Measurements from ENCODE around the gene DCLK1. TPM values are rescaled to one million over a fixed set of nuclear protein-coding genes. Genes with fewer than 3 reads are reported as not detected.
A peak's percentile ranks its signal among the peaks of the same experiment; 100 is the strongest.

DCLK1 gene
- total RNA-seq, 1 donor from 2014 or later: 22.6 TPM

GRCh38 chr13:35824825-35825224 is 306.4 kb downstream of the DCLK1 start:
- no peaks in the 10 kb centered on the region for H3K27me3 ChIP-seq
- intact Hi-C loops (cut with DNase I): no loop called here
- no peaks in the 10 kb centered on the region for H3K9me3 ChIP-seq
- TF ChIP-seq CTCF (IDR thresholded peaks at IDR 0.05): no peak
- no peak for DNase-seq (ENCODE audit: low spot score in 2 of 2)
- H3K4me1 ChIP-seq: no peaks in the 10 kb centered on the region
- H3K4me3 ChIP-seq: no peak overlapping the region
- H3K36me3 ChIP-seq: no peaks in the 10 kb centered on the region
- no peak overlapping the region for H3K27ac ChIP-seq

- Histone ChIP-seq H3K27ac (no peak overlapping the region), H3K36me3 (no peaks in the 10 kb centered on the region), H3K4me1 (no peaks in the 10 kb centered on the region), H3K9me3 (no peaks in the 10 kb centered on the region), H3K27me3 (no peaks in the 10 kb centered on the region), H3K4me3 (no peak overlapping the region)
- no peak for TF ChIP-seq CTCF (IDR thresholded peaks at IDR 0.05)
- intact Hi-C loops (cut with DNase I): no loop called here
- DNase-seq (ENCODE audit: low spot score in 2 of 2): no peak
These were observed 306.8 kb downstream of the DCLK1 start for GRCh38 chr13:35824395-35824794.

GRCh38 chr13:35822666-35823065 is 308.5 kb downstream of the DCLK1 start:
- intact Hi-C loops (cut with DNase I): no loop called here
- no peaks in the 10 kb centered on the region for H3K27me3 ChIP-seq

GRCh38 chr13:35818633-35819067 is 312.5 kb downstream of the DCLK1 start:
- no peaks in the 10 kb centered on the region for H3K27me3 ChIP-seq
- H3K9me3 ChIP-seq: no peaks in the 10 kb centered on the region
- no peak overlapping the region for H3K4me3 ChIP-seq
- H3K4me1 ChIP-seq: no peaks in the 10 kb centered on the region
- intact Hi-C loops (cut with DNase I): no loop called here
- peak; percentile 23 to 56 (median 53) for TF ChIP-seq CTCF (IDR thresholded peaks at IDR 0.05)
- no peaks in the 10 kb centered on the region for H3K36me3 ChIP-seq
- H3K27ac ChIP-seq: no peak overlapping the region
- DNase-seq (ENCODE audit: low spot score in 2 of 2): no peak

More at GRCh38 chr13:35822666-35823065, 308.5 kb downstream of the DCLK1 start:
- no peaks in the 10 kb centered on the region for H3K36me3 ChIP-seq
- no peak overlapping the region for H3K4me3 ChIP-seq
- no peaks in the 10 kb centered on the region for H3K4me1 ChIP-seq
- no peak overlapping the region for H3K27ac ChIP-seq
- TF ChIP-seq CTCF (IDR thresholded peaks at IDR 0.05): no peak
- no peak for DNase-seq (ENCODE audit: low spot score in 2 of 2)
- no peaks in the 10 kb centered on the region for H3K9me3 ChIP-seq

GRCh38 chr13:35817642-35818607 is 313.3 kb downstream of the DCLK1 start:
- intact Hi-C loops (cut with DNase I): no loop called here
- Histone ChIP-seq H3K9me3 (no peaks in the 10 kb centered on the region), H3K4me1 (no peaks in the 10 kb centered on the region), H3K27me3 (no peaks in the 10 kb centered on the region), H3K4me3 (no peak overlapping the region), H3K36me3 (no peaks in the 10 kb centered on the region), H3K27ac (no peak overlapping the region)
- no peak for TF ChIP-seq CTCF (IDR thresholded peaks at IDR 0.05)
- DNase-seq (ENCODE audit: low spot score in 2 of 2): no peak

Data from ascending aorta (tissue), 2 donors.